Panc1 (cell line): ENCODE measurements around the gene VWF. TPM values are rescaled to one million over a fixed set of nuclear protein-coding genes. Genes with fewer than 3 reads are reported as not detected.

Experiments
- ATAC-seq: fragments of 200-7000 bp; cut with Tn5 transposase; 2 replicates; pipeline ENCODE4 v1.9.1; 2020; ENCODE audit warnings: mild to moderate bottlenecking, moderate library complexity
- BruUV-seq: library from RNA; stranded (reverse); fragments of 400-500 nt; replicated peaks from 2 replicates; lab custom pipeline; 2021; lab: Mats Ljungman, UMichigan
- CTCF ChIA-PET: fragments of 300-600 bp; sonication (Branson Sonifier 250); formaldehyde crosslinking; loops from one replicate; lab custom pipeline; 2022; ENCODE audit warnings: antibody characterized with exemption; lab: Charles Lee
- POLR2A ChIA-PET: fragments of 300-600 bp; sonication (Branson Sonifier 250); formaldehyde crosslinking; loops from one replicate; lab custom pipeline; 2022; ENCODE audit warnings: antibody characterized with exemption; lab: Charles Lee
- DNase-seq: peaks from one replicate; pipeline ENCODE4 v3.0.0-alpha.2; 2010; ENCODE audit warnings: low read depth, low spot score
- H3K27ac ChIP-seq: 2 replicates; pipeline ENCODE4 v1.5.1; 2011; ENCODE audit warnings: mild to moderate bottlenecking, low read length, inconsistent platforms
- H3K27me3 ChIP-seq: fragments of 200-500 bp; sonication (Bioruptor generic); 2 replicates; pipeline ENCODE4 v1.6.0; 2014; ENCODE audit warnings: low read length, inconsistent platforms; ENCODE audit not compliant: control insufficient read depth, insufficient read depth
- H3K36me3 ChIP-seq: fragments of 200-500 bp; sonication (Bioruptor generic); 2 replicates; pipeline ENCODE4 v1.5.1; 2014; ENCODE audit warnings: inconsistent platforms, mild to moderate bottlenecking, low read length, moderate library complexity; ENCODE audit not compliant: control insufficient read depth, insufficient read depth
- H3K4me1 ChIP-seq: 2 replicates; pipeline ENCODE4 v1.5.1; 2011; ENCODE audit warnings: inconsistent platforms, mild to moderate bottlenecking, low read length, moderate library complexity; ENCODE audit not compliant: control insufficient read depth, insufficient read depth
- H3K4me3 ChIP-seq, 2 experiments: 2 replicates each; pipeline ENCODE4 v1.5.1; 2011 to 2012; ENCODE audit warnings: low read depth in 2 of 2, low read length in 2 of 2, mild to moderate bottlenecking in 2 of 2, inconsistent platforms in 1 of 2, moderate library complexity in 1 of 2
- H3K9me3 ChIP-seq: fragments of 200-500 bp; sonication (Bioruptor generic); 2 replicates; pipeline ENCODE4 v1.5.1; 2014; ENCODE audit warnings: low read depth, mild to moderate bottlenecking, inconsistent platforms, low read length, moderate library complexity; ENCODE audit not compliant: control insufficient read depth, insufficient read depth
- CTCF ChIP-seq: fragments of 450-650 bp; IDR thresholded peaks from 2 replicates; pipeline ENCODE4 v1.5.1; 2017; ENCODE audit warnings: mild to moderate bottlenecking
- POLR2AphosphoS5 ChIP-seq: IDR thresholded peaks from 2 replicates; pipeline ENCODE4 v1.6.1; 2012; ENCODE audit warnings: mild to moderate bottlenecking, low read depth, low read length, moderate library complexity
- REST ChIP-seq, 2 experiments: IDR thresholded peaks; 2 replicates each; pipeline ENCODE4 v1.6.1; 2011 to 2012; ENCODE audit warnings: low read depth in 2 of 2, control low read depth in 1 of 2, low read length in 1 of 2, mild to moderate bottlenecking in 1 of 2, moderate library complexity in 1 of 2; ENCODE audit not compliant: insufficient read depth in 1 of 2
- SIN3A ChIP-seq: IDR thresholded peaks from 2 replicates; pipeline ENCODE4 v1.6.1; 2012; ENCODE audit warnings: low read depth, mild to moderate bottlenecking, low read length, moderate library complexity, borderline replicate concordance; ENCODE audit not compliant: insufficient read depth
- TCF7L2 ChIP-seq: IDR thresholded peaks from 2 replicates; pipeline ENCODE4 v1.6.1; 2011; ENCODE audit warnings: mild to moderate bottlenecking, low read depth, low read length, inconsistent platforms
- in situ Hi-C: cut with HindIII; loops from 2 replicates; pipeline ENCODE4 v1.10.0; 2016; ENCODE audit warnings: low sequenced_read_pairs, low pct_unique_long_range_greater_than_20kb
- intact Hi-C: fragments of 100-400 bp; cut with micrococcal nuclease; formaldehyde crosslinking; loops from one replicate; pipeline ENCODE4 v1.10.0; 2022; ENCODE audit not compliant: unreplicated experiment
- total RNA-seq: library from RNA; stranded (reverse); gene quantifications from one replicate; pipeline ENCODE4 v1.2.1, GENCODE V29; 2021; ENCODE audit not compliant: unreplicated experiment

VWF gene
- total RNA-seq, 1 experiment from 2014 or later: 0.31 TPM

DNA sequence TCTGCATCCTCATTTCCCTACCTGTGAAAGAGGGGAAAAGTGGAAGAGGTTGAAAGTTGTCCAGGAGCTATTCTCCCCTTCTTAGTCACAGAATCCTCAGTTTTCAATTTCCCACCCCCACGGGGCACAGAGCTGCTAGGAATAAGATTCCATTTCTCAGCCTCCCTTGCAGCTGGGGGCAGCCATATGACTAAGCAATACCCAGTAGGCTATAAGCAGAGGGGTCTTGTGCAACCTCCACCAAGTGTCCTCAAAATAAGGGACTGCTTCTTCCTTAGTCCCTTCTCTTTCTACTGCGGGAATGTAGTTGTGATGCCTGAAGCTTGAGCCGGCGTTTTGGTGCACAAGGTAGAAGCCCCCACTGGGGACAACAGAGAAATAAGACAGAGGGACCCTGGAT, 40.9 kb downstream of the VWF start:
- ChIA-PET POLR2A (no interaction called here), CTCF (no interaction called here)
- DNase-seq: no peak
- Histone ChIP-seq H3K4me1 (no peaks in the 10 kb centered on the region), H3K9me3 (no peaks in the 10 kb centered on the region), H3K27me3 (no peaks in the 10 kb centered on the region), H3K4me3 (no peak overlapping the region), H3K27ac (no peak overlapping the region), H3K36me3 (no peaks in the 10 kb centered on the region)
- intact Hi-C loops: no loop called here
- no peak for ATAC-seq
- in situ Hi-C loops: no loop called here
- TF ChIP-seq TCF7L2 (no peak), SIN3A (no peak)
- no TSS peak for BruUV-seq

GRCh38 chr12:6082613-6083012, 41.9 kb downstream of the VWF start:
- H3K4me1 ChIP-seq: no peaks in the 10 kb centered on the region
- ATAC-seq (no peak), DNase-seq (no peak)
- ChIA-PET CTCF (no interaction called here), POLR2A (no interaction called here)
- no peaks in the 10 kb centered on the region for H3K9me3 ChIP-seq
- no peaks in the 10 kb centered on the region for H3K36me3 ChIP-seq
- in situ Hi-C loops: no loop called here
- H3K27ac ChIP-seq: no peak overlapping the region
- H3K27me3 ChIP-seq: no peaks in the 10 kb centered on the region
- no TSS peak for BruUV-seq
- no peak overlapping the region for H3K4me3 ChIP-seq
- intact Hi-C loops: no loop called here
- TF ChIP-seq TCF7L2 (no peak), SIN3A (no peak), POLR2AphosphoS5 (no peak), REST (IDR thresholded peaks at IDR 0.05; ENCODE audit: insufficient read depth in 1 of 2, low read depth in 2 of 2, low read length in 1 of 2) (no peak), CTCF (no peak)

DNA sequence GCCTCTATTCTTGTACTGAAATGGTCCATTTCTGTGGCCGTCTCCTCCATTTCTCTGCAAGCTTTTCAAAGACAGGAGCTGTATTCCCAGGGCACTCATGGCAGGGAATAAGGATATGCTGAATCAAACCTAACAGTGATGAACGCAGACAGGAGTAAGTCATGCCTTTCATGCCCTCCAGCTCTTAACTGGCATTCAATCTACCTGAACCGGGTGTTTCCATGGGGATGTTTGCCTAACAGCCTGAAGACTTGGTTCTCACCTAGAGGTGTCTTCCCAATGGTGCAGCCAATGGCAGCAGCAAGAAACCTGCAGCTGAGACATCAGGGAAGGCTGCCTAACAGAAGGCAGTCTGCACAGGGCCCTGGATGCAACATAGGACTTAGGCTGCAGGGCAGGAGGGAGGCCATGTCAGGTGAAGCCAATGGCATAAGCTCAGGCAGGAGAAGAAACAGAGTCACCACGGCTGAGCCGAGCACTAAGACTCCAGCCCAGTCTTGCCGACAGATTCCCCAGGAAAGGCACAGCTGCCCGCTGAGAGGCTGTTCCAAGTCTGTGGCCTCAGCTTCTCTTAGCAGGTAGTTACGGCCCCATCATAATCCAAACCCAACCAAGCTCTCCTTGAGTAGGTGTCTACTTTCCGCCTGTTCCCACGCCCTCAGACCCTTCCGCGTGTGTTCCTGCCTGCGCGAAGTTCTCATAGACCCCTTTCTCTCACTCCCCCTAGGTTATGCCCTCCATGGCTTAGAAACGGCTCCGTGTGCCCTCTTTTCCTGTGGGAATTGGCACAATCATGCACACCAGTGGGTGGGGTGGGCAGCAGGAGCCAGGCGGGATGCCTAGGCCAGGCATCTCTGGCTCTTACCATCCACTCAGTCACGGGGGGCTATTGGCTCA, 44.1 kb downstream of the VWF start:
- no peak for TF ChIP-seq POLR2AphosphoS5
- TF ChIP-seq SIN3A: no peak
- no peak for TF ChIP-seq CTCF
- TF ChIP-seq TCF7L2: no peak
- TF ChIP-seq REST (IDR thresholded peaks at IDR 0.05; ENCODE audit: insufficient read depth in 1 of 2, low read depth in 2 of 2, low read length in 1 of 2): no peak
- CTCF ChIA-PET: no interaction called here

More for the DNA sequence above, 44.1 kb downstream of the VWF start:
- POLR2A ChIA-PET: interaction anchor here (0.5 kb wide), 1 partner anchor 547 kb away, joined by 15 read pairs; no protein-coding TSS in a partner anchor
- DNase-seq: no peak
- no peaks in the 10 kb centered on the region for H3K36me3 ChIP-seq
- BruUV-seq: no TSS peak
- in situ Hi-C loops (no loop called here), intact Hi-C loops (no loop called here)
- no peak for ATAC-seq
- H3K27ac ChIP-seq: no peak overlapping the region
- no peaks in the 10 kb centered on the region for H3K9me3 ChIP-seq
- no peak overlapping the region for H3K4me3 ChIP-seq
- no peaks in the 10 kb centered on the region for H3K4me1 ChIP-seq
- no peaks in the 10 kb centered on the region for H3K27me3 ChIP-seq
